SIG-M5 (cell line): Measurements from ENCODE around the gene PFKP.
A peak's percentile ranks its signal among the peaks of the same experiment; 100 is the strongest.

ENCODE experiments used
- DNase-seq: peaks from one replicate; lab custom pipeline; 2025; lab: John Stamatoyannopoulos, UW

Gene PFKP

GRCh38 chr10:3067118-3067858, at the start of gene PFKP:
TSS of gene PFKP (plus strand) at chr10:3067548. CDS start at chr10:3067596, 48 bp downstream.
- no peak for DNase-seq

DNA sequence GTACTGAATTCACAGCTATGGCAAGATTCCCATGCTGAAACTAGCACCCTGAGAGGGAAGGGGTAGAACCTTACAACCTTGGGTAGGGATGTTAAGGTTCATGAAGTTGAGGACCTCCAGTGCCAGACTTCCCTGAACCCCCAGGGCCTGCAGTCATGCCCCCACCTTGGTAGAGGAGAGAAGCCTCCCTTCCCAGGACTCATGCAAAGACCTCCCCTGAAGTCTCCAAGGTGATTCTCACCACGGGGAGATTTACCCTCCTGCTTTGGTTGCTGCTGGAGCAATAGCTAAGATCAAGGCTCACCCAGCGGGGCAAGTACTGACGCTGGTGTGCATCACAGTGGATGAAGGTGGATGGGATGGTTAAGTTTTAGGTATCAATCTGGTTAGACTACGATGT, 49.1 kb upstream of the PFKP start:
- DNase-seq, result no peak

GRCh38 chr10:3020311-3020710, 47.0 kb upstream of the PFKP start:
- DNase-seq, result no peak

DNA sequence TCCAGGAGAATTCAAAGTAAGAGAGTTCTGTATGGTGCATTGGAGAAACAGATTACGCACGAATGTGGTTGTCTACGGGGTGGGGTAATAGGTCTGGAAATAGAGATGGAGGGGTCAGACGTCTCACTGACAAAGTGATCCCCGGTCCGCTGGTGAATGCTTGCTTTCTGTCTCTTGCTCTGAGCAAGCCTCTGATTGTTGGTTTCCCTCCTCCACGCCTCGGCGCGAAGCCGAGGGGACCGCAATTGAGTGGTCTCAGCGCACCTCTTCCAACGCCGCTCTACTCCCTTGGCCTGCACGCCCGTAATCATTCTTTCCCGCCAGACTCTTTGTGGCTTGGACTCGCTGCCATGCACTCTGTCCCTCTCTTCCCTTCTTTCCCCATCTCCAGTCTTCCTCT, 46.5 kb upstream of the PFKP start:
- DNase-seq, result no peak

- no peak for DNase-seq
These were observed 45.3 kb upstream of the PFKP start for GRCh38 chr10:3022027-3022426.

DNA sequence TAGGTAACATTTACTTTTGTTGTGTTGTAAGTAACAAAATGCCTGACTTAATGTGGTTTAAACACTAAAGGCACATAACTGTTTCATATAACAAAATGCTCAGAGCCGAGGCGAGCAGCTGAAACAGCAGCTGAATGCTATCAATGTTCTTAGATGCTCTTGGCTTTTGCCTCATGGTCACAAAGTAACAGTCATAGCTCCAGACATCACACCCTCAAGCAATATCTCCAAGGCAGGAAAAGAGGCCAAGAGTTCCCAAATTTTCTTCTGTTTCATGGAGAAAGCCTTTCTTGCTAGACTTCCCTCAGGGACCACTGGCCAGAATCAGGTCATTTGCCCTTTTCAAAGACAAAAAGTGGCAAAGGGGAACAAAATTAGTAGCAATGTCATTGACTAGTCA, 43.5 kb upstream of the PFKP start:
- DNase-seq, result no peak

DNA sequence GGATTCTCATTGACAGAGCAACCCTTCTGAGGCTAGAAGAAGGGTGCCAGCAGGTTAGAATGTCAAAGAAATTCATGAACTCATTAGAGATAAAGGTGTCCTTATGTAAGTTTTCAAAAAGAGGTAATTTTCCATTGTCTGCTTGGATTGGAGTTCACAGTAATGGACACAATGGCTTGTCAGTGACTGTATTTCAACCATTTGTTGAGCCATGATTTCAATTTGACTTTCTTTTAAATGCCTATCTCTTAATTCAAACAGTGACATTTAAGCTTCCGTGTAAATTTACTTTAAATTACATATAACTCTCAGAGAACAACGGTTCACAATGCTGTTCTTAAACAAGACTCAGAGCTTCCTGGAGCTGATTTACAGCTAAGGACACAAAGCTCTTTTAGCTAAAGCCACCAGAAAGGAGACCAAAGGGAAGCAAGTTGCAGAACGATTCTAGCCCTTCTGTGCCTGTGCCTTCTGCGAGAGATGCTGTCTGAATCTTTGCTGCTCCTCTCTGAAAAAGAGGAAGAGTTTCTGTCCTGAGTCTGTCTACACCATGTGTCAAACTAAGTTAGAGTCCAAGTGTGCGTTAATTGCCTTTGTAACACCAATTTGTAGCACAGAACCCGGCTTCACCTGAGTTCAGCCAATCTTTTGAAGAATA, 42.2 kb upstream of the PFKP start:
- no peak for DNase-seq

DNA sequence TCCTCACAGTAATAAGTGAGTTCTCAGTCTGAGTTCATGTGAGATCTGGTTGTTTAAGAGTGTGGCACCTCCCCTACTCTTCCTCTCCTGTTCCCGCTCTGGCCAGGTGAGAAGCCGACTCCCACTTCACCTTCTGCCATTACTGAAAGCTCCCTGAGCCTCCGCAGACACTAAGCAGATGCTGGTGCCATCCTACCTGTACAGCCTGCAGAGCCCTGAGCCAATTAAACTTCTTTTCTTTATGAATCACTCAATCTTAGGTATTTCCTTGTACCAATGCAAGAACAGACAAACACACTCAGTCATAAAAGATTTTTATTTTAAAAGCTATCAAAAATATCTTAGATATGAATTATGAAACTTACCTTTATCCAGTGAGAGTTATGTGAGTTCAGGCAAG, 39.5 kb upstream of the PFKP start:
- DNase-seq, result no peak

GRCh38 chr10:3028441-3028840, 38.9 kb upstream of the PFKP start:
- no peak for DNase-seq

DNA sequence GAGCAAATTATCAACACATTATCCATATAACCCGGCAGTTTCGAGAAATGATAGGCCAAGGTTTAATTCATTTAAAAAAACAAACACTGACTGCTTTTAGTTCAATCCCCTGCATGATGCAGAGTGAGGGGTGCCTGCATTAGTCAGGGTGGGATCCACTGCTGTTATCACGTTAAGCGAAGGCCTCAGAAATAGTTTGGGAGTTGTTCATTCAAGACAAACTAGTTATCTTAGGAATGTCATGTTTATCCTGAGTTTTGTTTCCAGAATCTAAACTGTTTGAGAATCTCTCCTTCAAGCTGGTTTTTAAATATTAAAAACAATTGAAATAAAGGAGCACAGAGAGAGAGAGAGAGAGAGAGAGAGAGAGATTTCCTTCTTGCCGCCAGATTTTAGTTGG, 36.6 kb upstream of the PFKP start:
- DNase-seq, result no peak

DNA sequence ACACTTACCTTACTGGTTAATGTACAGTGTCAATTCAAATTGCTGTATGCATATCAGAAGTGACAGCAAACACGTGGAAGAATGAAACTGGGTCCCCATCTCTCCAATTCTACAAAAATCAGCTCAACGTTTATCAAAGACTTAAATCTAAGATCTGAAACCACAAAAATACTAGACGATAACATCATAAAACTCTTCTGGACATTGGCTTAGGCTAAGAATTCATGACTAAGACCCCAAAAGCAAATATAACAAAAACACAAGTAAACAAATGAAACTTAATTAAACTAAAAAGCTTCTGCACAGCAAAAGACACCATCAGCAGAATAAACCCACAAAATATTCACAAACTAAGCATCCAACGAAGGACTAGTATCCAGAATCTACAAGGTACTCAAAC, 35.9 kb upstream of the PFKP start:
- no peak for DNase-seq

GRCh38 chr10:3033925-3034324, 33.4 kb upstream of the PFKP start:
- no peak for DNase-seq

DNA sequence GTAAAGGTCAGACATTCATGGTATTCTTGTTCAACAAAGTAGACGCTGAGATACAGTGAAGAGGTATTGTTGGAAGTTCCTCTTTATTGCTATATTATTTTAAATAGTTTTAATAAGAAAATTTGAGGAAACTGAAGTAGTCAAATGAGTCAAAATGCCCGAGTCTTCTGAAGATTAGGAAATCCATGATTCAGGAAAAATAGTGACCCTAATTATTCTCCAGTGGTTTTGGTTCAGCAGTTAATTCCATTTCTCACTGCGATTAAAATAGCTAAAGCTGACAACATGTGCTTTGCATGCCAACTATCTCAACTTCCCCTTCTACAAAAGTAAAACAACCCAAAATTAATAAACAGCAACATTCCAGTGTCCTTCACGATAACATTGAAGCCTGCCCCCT, 32.7 kb upstream of the PFKP start:
- no peak for DNase-seq

GRCh38 chr10:3036155-3037021, 31.0 kb upstream of the PFKP start:
- DNase-seq, result peak; percentile 5

DNA sequence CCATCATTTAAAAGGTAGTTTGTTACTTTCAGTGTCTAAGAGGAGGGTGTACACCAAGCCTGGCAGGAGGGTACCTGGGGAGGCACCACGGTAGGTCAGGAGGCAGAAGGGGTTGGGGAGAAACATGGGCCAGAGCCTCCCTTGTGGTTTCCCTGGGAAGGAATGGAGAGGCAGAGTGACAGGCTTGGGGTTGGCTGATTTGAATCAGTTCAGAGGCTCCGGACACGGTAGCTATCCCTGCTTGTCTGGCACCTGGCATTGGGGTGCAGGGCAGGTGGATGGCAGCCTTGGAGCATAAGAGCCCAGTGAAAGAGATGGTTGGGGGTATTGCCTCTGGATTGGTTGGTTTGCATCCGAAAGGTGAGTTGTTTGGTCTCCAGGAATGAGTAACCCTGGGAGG, 30.2 kb upstream of the PFKP start:
- no peak for DNase-seq

DNA sequence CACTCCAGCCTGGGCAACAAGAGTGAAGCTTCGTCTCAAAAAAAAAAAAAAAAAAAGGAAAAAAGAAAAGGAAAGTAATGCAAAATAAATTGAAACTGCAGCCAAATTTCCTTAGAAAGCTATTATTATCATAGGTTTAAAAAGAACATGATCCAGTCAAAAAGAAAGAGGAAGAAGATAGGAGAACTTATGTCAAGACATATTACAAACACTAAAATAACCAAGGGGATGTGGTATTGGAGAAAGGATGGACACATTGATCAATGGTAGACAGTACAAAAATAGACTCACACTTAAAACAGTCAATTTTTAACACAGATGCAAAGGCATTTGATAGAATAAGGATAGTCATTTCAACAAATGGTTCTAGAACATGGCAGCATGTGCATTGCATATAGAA, 27.3 kb upstream of the PFKP start:
- peak; percentile 53 for DNase-seq

- no peak for DNase-seq
These were observed 24.8 kb upstream of the PFKP start for GRCh38 chr10:3042589-3042988.

- DNase-seq, result no peak
These were observed 23.6 kb upstream of the PFKP start for GRCh38 chr10:3043512-3044368.

DNA sequence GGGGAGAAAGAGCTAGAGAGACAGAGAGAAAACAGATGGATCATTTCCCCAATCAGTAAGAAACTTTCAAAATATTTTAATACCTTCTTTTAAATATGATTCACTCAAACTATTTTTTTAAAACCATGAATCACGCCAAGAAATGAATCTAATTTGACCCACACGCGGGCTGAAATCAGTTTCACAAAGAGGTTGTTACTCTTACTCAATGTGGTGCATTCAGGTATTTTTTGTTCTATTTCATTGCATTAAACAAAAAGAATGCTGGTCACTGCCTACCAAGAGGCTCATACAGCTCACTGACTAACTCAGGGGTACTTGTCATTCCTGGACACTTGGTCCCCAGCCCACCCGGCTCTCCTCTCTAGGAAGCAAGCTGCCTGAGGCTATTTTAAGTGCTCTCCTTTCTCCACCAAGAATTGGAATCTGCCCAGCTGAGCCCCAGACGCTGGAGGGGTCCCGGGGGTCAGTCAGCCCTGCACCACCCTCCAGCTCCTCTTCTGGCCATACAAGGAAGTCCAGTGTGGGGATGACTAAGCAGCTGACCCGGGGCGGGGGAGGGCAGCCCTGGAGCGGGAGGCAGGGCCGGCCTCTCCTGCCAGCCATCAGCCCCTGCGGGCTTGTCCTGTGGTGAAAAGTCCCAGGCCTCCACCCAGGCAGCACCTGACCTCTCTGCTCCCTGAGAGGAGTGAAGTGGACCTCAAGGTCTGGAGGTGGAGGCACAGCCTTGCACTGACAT, 21.7 kb upstream of the PFKP start:
- DNase-seq, result no peak

GRCh38 chr10:3046210-3046779, 21.1 kb upstream of the PFKP start:
- no peak for DNase-seq

DNA sequence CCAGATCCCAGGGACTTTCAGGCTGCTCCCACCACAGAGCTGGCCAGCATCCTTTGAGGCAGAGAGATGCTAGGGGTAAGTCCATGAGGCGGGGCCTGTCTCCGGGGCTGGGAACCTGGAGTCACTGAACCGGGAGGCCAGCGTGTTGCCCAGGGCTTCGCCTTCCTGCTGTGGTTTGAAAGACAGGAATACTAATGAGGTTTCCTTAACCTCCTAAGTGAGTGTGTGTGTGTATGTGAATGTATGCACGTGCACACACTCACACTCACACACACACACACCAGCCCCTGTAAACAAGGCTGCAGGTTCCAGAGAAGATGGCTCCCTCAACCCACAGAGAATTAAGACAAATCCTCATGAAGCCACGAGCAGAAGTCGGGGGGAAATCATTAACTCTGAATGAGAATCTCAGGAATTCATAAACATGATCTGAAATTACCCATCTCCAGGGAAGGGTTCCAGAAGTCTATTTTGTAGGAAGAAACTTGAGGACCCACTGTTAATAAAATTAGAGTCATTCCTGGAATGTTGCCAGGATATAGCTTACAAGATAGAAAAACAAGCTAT, 20.3 kb upstream of the PFKP start:
- no peak for DNase-seq
